ENCODE results near the gene JPH4.

Gene JPH4

GRCh38 chr14:23522643-23523198, 55.9 kb downstream of the JPH4 start:
- DNase-seq: no peak

- no peak for DNase-seq
These were observed 56.6 kb downstream of the JPH4 start for GRCh38 chr14:23521785-23522640.

DNA sequence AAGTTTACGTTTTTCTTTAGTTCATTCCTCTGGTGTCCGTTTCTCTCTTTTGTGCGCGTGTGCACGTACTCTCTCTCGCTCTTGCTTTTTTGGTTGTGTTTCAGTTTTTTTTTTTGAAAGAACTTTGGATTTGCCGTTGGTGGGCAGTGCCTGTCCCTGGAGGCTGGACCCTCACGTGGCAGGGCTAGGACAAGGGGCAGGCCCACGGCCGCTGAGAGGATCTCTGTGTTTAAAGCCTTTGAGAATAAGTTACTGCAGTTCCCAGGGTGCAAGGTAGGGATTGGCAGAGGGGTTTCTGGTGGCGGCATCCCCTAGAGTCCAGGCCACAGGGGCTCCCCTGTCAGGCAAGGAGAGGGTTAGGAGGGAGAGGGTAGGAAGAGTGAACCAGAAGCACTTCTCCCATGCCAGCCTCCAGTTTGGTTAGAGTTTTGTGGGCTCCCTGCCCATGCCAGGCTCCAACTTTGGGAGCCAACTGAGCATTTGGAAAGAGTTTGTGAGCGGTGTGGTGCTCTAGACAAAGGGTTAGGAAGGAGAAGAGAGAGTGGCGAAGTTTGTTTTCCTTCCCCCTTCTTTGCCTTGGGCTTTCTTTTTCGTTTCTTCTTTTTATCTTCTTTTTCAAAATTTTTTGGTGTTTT, 57.6 kb downstream of the JPH4 start:
- DNase-seq: no peak

GRCh38 chr14:23518709-23519108, 59.9 kb downstream of the JPH4 start:
- DNase-seq: no peak
